ENCODE data around the gene ADPRHL1.

GRCh38 chr13:113415032-113415431 is 38.3 kb downstream of the ADPRHL1 start:
- TF ChIP-seq YY1 (IDR thresholded peaks at IDR 0.05; ENCODE audit: low read depth) (no peak), NFIC (IDR thresholded peaks at IDR 0.05) (no peak)
